Measurements from ENCODE around the gene RADIL.

DNA sequence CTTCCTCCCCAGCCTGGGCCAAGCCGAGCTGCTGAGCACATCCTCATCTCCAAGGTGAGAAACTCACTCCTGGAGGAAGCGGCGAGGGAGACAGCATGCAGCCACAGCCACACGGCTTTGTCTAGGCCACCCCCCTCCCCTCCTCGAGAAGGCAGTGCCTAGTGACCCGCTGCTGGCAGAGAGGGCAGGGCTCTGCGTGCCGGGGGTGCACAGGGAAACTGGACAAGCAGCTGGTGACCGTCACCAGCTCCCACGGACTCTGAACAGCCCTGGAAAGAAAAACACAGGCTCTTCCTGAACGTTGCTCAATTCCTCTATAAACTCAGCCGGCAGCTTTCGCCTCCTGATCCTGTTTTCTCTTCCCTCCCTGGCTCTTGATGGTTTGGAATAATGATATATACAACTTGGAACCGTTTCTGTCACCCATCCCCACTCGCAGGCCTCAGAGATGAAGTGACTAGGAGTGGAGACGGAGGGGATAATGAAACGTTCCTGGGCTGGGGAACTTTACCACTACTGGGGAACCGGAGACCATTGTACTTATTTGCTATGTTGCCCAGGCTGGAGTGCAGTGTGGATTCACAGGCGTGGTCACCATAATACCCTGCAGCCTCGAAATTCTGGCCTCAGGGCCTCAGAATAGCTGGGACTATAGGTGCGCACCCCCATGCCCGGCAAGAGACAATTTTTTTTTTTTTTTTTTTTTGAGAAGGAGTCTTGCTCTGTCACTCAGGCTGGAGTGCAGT is 41.0 kb downstream of the RADIL start:
- no peak for TF ChIP-seq FOXK2 (IDR thresholded peaks at IDR 0.05)
- TF ChIP-seq ELF4 (IDR thresholded peaks at IDR 0.05), result no peak
- TF ChIP-seq, protein P1, sequence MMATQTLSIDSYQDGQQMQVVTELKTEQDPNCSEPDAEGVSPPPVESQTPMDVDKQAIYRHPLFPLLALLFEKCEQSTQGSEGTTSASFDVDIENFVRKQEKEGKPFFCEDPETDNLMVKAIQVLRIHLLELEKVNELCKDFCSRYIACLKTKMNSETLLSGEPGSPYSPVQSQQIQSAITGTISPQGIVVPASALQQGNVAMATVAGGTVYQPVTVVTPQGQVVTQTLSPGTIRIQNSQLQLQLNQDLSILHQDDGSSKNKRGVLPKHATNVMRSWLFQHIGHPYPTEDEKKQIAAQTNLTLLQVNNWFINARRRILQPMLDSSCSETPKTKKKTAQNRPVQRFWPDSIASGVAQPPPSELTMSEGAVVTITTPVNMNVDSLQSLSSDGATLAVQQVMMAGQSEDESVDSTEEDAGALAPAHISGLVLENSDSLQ (IDR thresholded peaks at IDR 0.05), result no peak
- TF ChIP-seq BHLHE40 (IDR thresholded peaks at IDR 0.05; ENCODE audit: borderline replicate concordance), result no peak
- TF ChIP-seq FOXM1 (IDR thresholded peaks at IDR 0.05; ENCODE audit: borderline replicate concordance), result no peak
- no peak for TF ChIP-seq FOXA1 (IDR thresholded peaks at IDR 0.05)
- no peak for TF ChIP-seq ZNF384 (IDR thresholded peaks at IDR 0.05)
- TF ChIP-seq NFRKB (IDR thresholded peaks at IDR 0.05), result no peak
- no peak for TF ChIP-seq SP1 (IDR thresholded peaks at IDR 0.05)
- TF ChIP-seq ARNT (IDR thresholded peaks at IDR 0.05), result no peak
- TF ChIP-seq CTBP1 (IDR thresholded peaks at IDR 0.05; ENCODE audit: borderline replicate concordance), result no peak

Measured in HEK293T (cell line).